ENCODE measurements around the gene NDUFA13. TPM values are rescaled to one million over a fixed set of nuclear protein-coding genes. Genes with fewer than 3 reads are reported as not detected.

The NDUFA13 gene
- total RNA-seq, 4 donors from 2014 or later = 21.1 to 100 (median 76.0) TPM

Other genes with a start within 250 kb of the NDUFA13 start
- gene TM6SF2, start 242.9 kb upstream of the NDUFA13 start, total RNA-seq = 10 to 100 TPM in 2 of 4 donors, 1 to 10 TPM in 2; 4.0 to 54.6 (median 17.5) TPM
- 100 to 1,000 TPM in 1 of 4 donors, 10 to 100 TPM in 3; 31.1 to 118 (median 66.5) TPM for gene SUGP1, start 195.7 kb upstream of the NDUFA13 start, total RNA-seq
- 100 to 1,000 TPM in 1 of 4 donors, 10 to 100 TPM in 3; 59.1 to 214 (median 79.2) TPM for gene MAU2, start 195.4 kb upstream of the NDUFA13 start, total RNA-seq
- gene GATAD2A, start 110.5 kb upstream of the NDUFA13 start, total RNA-seq = 100 to 1,000 TPM in 1 of 4 donors, 10 to 100 TPM in 3; 45.6 to 102 (median 65.7) TPM
- 10 to 100 TPM in 2 of 4 donors, 1 to 10 TPM in 2; 2.6 to 10.5 (median 6.8) TPM for gene TSSK6, start 677 bp upstream of the NDUFA13 start, total RNA-seq
- 1 to 10 TPM; 3.5 to 6.0 (median 4.0) TPM for gene YJEFN3, start 12.7 kb downstream of the NDUFA13 start, total RNA-seq
- gene CILP2, start 22.0 kb downstream of the NDUFA13 start, total RNA-seq = under 1 TPM in 1 of 4 donors, not detected in 3; 0.48 TPM
- gene PBX4, start 102.5 kb downstream of the NDUFA13 start, total RNA-seq = 10 to 100 TPM in 1 of 4 donors, 1 to 10 TPM in 3; 1.9 to 11.9 (median 5.1) TPM
- gene LPAR2, start 112.0 kb downstream of the NDUFA13 start, total RNA-seq = 10 to 100 TPM; 19.2 to 52.5 (median 32.6) TPM
- gene GMIP, start 127.4 kb downstream of the NDUFA13 start, total RNA-seq = 10 to 100 TPM; 17.3 to 84.9 (median 27.2) TPM
- gene ATP13A1, start 147.5 kb downstream of the NDUFA13 start, total RNA-seq = 100 to 1,000 TPM; 112 to 929 (median 402) TPM
- gene ZNF101, start 152.6 kb downstream of the NDUFA13 start, total RNA-seq = 10 to 100 TPM in 3 of 4 donors, 1 to 10 TPM in 1; 6.8 to 16.8 (median 11.1) TPM
- gene ZNF14, start 216.9 kb downstream of the NDUFA13 start, total RNA-seq = 10 to 100 TPM in 1 of 4 donors, 1 to 10 TPM in 2, under 1 TPM in 1; 0.37 to 10.0 (median 4.6) TPM